Esophagus muscularis mucosa (tissue), 4 donors: ENCODE results near the gene LINC00237. TPM values are rescaled to one million over a fixed set of nuclear protein-coding genes. Genes with fewer than 3 reads are reported as not detected.
A peak's percentile ranks its signal among the peaks of the same experiment; 100 is the strongest.

ENCODE experiments used
- DNase-seq: peaks from one replicate; pipeline ENCODE4 v3.0.0-alpha.2; 2017; ENCODE audit errors: extremely low spot score
- H3K27ac ChIP-seq, 4 donors: fragments of 200-600 bp; sonication (generic); replicated peaks in 1 of 4; 1 replicate in 3 of 4; 2 replicates in 1 of 4; pipeline ENCODE4 v1.5.1; 2016 to 2019; ENCODE audit warnings: mild to moderate bottlenecking in 1 of 4
- H3K27me3 ChIP-seq, 4 donors: fragments of 200-600 bp; sonication (generic); one replicate each; pipeline versions ENCODE4 v1.5.1 to v1.6.0; 2016 to 2019
- H3K36me3 ChIP-seq, 4 donors: fragments of 200-600 bp; sonication (generic); one replicate each; pipeline ENCODE4 v1.5.1; 2016 to 2019
- H3K4me1 ChIP-seq, 4 donors: fragments of 200-600 bp; sonication (generic); one replicate each; pipeline ENCODE4 v1.5.1; 2016 to 2019
- H3K4me3 ChIP-seq, 4 donors: fragments of 200-600 bp; sonication (generic); 1 replicate in 2 of 4; 2 replicates in 2 of 4; pipeline ENCODE4 v1.5.1; 2016 to 2019; ENCODE audit warnings: mild to moderate bottlenecking in 4 of 4, moderate library complexity in 1 of 4
- H3K9me3 ChIP-seq, 4 donors: fragments of 200-600 bp; sonication (generic); 1 replicate in 3 of 4; 2 replicates in 1 of 4; pipeline ENCODE4 v1.5.1; 2016 to 2019
- CTCF ChIP-seq, 3 experiments: fragments of 200-600 bp in 2 of 3; fragments of 450-650 bp in 1 of 3; sonication (generic) in 2 of 3; IDR thresholded peaks; one replicate each; pipeline ENCODE4 v1.5.1; 2017 to 2019; ENCODE audit warnings: antibody characterized with exemption in 3 of 3, mild to moderate bottlenecking in 2 of 3, moderate library complexity in 1 of 3
- EP300 ChIP-seq: sonication (generic); formaldehyde crosslinking; IDR thresholded peaks from one replicate; pipeline ENCODE4 v1.6.1; 2017; ENCODE audit warnings: antibody characterized with exemption
- POLR2A ChIP-seq: fragments of 450-650 bp; IDR thresholded peaks from one replicate; pipeline ENCODE4 v1.6.1; 2017; ENCODE audit warnings: antibody characterized with exemption, moderate library complexity, mild to moderate bottlenecking, low read depth
- POLR2AphosphoS5 ChIP-seq, 2 donors: sonication (generic); formaldehyde crosslinking; IDR thresholded peaks; one replicate each; pipeline ENCODE4 v1.6.1; 2017; ENCODE audit warnings: antibody characterized with exemption in 2 of 2
- WGBS: methylation state at CpG from one replicate; pipeline ENCODE4 v1.1.5; 2018; 5-methylcytosine and 5-hydroxymethylcytosine counted together
- intact Hi-C: fragments of 100-400 bp; cut with DNase I; formaldehyde crosslinking; loops from one replicate; pipeline ENCODE4 v1.15.1; 2023
- small RNA-seq, 3 donors: library from RNA; depleted of rRNA; stranded (forward); fragments of <200 nt; gene quantifications; one replicate each; pipeline ENCODE3, GENCODE V24; 2016
- total RNA-seq, 4 donors: library from RNA; depleted of rRNA; stranded (reverse); fragments of >200 nt; gene quantifications; one replicate each; pipeline versions ENCODE4 v1.1.0 to v1.2.1, GENCODE V29; 2016

LINC00237 gene
- total RNA-seq, 4 donors from 2014 or later = not detected

DNA sequence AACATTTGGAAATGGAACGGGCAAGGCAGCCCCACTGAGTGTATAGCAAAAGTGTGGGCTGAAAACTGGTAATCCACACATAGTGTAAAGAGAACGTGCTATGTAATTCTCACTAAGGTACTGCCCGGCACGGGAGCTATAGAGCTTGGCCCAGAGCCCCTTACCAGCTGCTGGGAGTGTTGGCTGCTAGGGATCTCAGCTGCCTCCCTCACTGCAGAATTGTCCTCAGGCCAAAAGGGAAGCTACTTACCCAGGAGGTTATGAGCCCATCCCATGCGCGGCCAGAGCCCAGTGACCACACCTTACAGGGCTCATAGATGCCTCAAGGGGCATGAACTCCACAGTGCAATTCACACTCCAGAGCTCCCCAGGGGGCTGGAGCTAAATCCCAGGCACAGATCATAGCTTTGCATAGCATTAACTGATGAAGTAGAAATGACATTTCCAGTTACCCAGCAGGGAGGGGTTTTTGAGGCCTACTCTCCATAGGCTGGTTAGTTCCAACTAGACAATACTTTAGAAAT lies 56.8 kb downstream of the LINC00237 start:
- TF ChIP-seq POLR2A (no peak), EP300 (no peak), CTCF (IDR thresholded peaks at IDR 0.05) (no peak)
- no peaks in the 10 kb centered on the region for H3K4me1 ChIP-seq
- intact Hi-C loops = no loop called here
- WGBS = 83% methylated on average over 4 of the region's 6 CpGs
- no peak overlapping the region for H3K4me3 ChIP-seq
- H3K9me3 ChIP-seq = no peaks in the 10 kb centered on the region
- peak; percentile 88 for DNase-seq
- H3K36me3 ChIP-seq = no peaks in the 10 kb centered on the region
- peaks cover 0 to 44% (median 0%) of the 10 kb centered on the region in 4 donors for H3K27me3 ChIP-seq
- no peak overlapping the region for H3K27ac ChIP-seq

DNA sequence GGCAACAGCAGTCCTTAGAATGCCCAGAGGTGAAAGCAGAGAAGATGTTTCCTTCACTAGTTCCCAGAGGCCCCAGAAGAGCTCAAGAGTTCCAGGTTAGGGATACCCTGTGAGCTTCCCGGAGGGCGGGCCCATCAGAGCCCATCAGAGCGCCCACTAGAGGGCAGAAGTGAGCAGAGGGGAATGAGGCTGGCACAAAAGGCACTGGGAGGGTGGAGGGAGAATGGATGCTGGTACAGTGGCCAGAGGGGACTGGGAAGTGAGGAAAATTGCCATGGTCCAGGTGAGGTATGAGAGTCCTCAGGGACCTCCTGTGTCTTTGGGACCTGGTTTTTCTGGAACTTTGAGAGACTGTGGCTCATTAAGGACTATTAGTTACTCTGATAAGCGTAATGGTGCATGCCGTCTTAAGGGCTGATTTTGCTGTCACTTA lies 57.3 kb downstream of the LINC00237 start:
- Histone ChIP-seq H3K27ac (no peak overlapping the region), H3K9me3 (no peaks in the 10 kb centered on the region), H3K4me1 (no peaks in the 10 kb centered on the region), H3K36me3 (no peaks in the 10 kb centered on the region), H3K27me3 (peaks cover 0 to 44% (median 0%) of the 10 kb centered on the region in 4 donors), H3K4me3 (no peak overlapping the region)
- TF ChIP-seq POLR2A (no peak), EP300 (no peak), CTCF (IDR thresholded peaks at IDR 0.05) (peak in 1 of 3 experiments; percentile 36), POLR2AphosphoS5 (IDR thresholded peaks at IDR 0.05) (no peak)
- intact Hi-C loops = no loop called here
- WGBS = 49% methylated on average over 5 of the region's 5 CpGs
- peak; percentile 88 for DNase-seq

- TF ChIP-seq POLR2AphosphoS5 (IDR thresholded peaks at IDR 0.05) (no peak), POLR2A (no peak), EP300 (no peak), CTCF (IDR thresholded peaks at IDR 0.05) (no peak)
- intact Hi-C loops = no loop called here
- Histone ChIP-seq H3K36me3 (no peaks in the 10 kb centered on the region), H3K27ac (no peak overlapping the region), H3K4me1 (no peaks in the 10 kb centered on the region), H3K27me3 (peaks cover 0 to 39% (median 0%) of the 10 kb centered on the region in 4 donors), H3K9me3 (no peaks in the 10 kb centered on the region), H3K4me3 (no peak overlapping the region)
- 74% methylated on average over 6 of the region's 6 CpGs for WGBS
- DNase-seq = peak; percentile 42
These were observed 58.2 kb downstream of the LINC00237 start for GRCh38 chr20:21047981-21048380.

- Histone ChIP-seq H3K9me3 (peaks cover 0 to 4% (median under 1%) of the 10 kb centered on the region in 4 donors), H3K27ac (no peak overlapping the region), H3K4me1 (no peaks in the 10 kb centered on the region), H3K27me3 (peaks cover 0 to 28% (median 0%) of the 10 kb centered on the region in 4 donors), H3K36me3 (no peaks in the 10 kb centered on the region), H3K4me3 (no peak overlapping the region)
- peak; percentile 91 for DNase-seq
- intact Hi-C loops = no loop called here
- TF ChIP-seq EP300 = no peak
- no peak for TF ChIP-seq POLR2A
- no peak for TF ChIP-seq CTCF (IDR thresholded peaks at IDR 0.05)
- no peak for TF ChIP-seq POLR2AphosphoS5 (IDR thresholded peaks at IDR 0.05)
- 26% methylated on average over 2 of the region's 2 CpGs for WGBS
These were observed 59.6 kb downstream of the LINC00237 start for GRCh38 chr20:21046413-21047070.

Small RNA genes lying within 50 kb of the gene (small RNA-seq; reads per million reads assigned to genes)
- 0 to 0.17 (median 0) reads per million in 3 donors for gene RNA5SP477

Other genes starting within 250 kb of the LINC00237 start
- 10 to 100 TPM; 17.2 to 32.0 (median 25.6) TPM for gene KIZ, start 19.7 kb upstream of the LINC00237 start, total RNA-seq
- gene XRN2, start 197.0 kb upstream of the LINC00237 start, total RNA-seq = 10 to 100 TPM; 49.0 to 76.9 (median 56.7) TPM